Gastroesophageal sphincter (tissue), 4 donors: ENCODE measurements around the gene ARID3B. TPM values are rescaled to one million over a fixed set of nuclear protein-coding genes. Genes with fewer than 3 reads are reported as not detected.

Experiments
- ATAC-seq: fragments of 150-250 bp; one replicate; pipeline ENCODE4 v1.9.1; 2016; ENCODE audit warnings: mild to moderate bottlenecking, moderate library complexity
- H3K27ac ChIP-seq, 4 donors: fragments of 200-600 bp; sonication (generic) in 3 of 4; 1 replicate in 3 of 4; 2 replicates in 1 of 4; pipeline ENCODE4 v1.5.1; 2016 to 2019
- H3K27me3 ChIP-seq: fragments of 200-600 bp; sonication (generic); one replicate; pipeline ENCODE4 v1.5.1; 2019
- H3K36me3 ChIP-seq, 2 donors: fragments of 200-600 bp; sonication (generic); one replicate each; pipeline ENCODE4 v1.5.1; 2019; ENCODE audit warnings: control low read depth in 1 of 2
- H3K4me1 ChIP-seq, 3 donors: fragments of 200-600 bp; sonication (generic); 1 replicate in 2 of 3; 2 replicates in 1 of 3; pipeline ENCODE4 v1.5.1; 2016 to 2019; ENCODE audit warnings: control low read depth in 2 of 3
- H3K4me3 ChIP-seq, 2 donors: fragments of 200-600 bp; sonication (generic); one replicate each; pipeline ENCODE4 v1.5.1; 2019; ENCODE audit warnings: mild to moderate bottlenecking in 1 of 2, moderate library complexity in 1 of 2
- H3K9me3 ChIP-seq, 3 donors: fragments of 200-600 bp; sonication (generic); one replicate each; pipeline ENCODE4 v1.5.1; 2017 to 2019; ENCODE audit warnings: control low read depth in 2 of 3
- EP300 ChIP-seq: sonication (generic); formaldehyde crosslinking; IDR thresholded peaks from one replicate; pipeline ENCODE4 v1.6.1; 2017; ENCODE audit warnings: antibody characterized with exemption, mild to moderate bottlenecking
- POLR2A ChIP-seq, 2 donors: fragments of 450-650 bp; IDR thresholded peaks; one replicate each; pipeline ENCODE4 v1.6.1; 2017; ENCODE audit warnings: antibody characterized with exemption in 2 of 2, mild to moderate bottlenecking in 2 of 2, moderate library complexity in 1 of 2
- POLR2AphosphoS5 ChIP-seq: sonication (generic); formaldehyde crosslinking; IDR thresholded peaks from one replicate; pipeline ENCODE4 v1.6.1; 2017; ENCODE audit warnings: antibody characterized with exemption
- WGBS, 2 donors: methylation state at CpG; one replicate each; pipeline ENCODE4 v1.1.5; 2018; ENCODE audit warnings: low coverage in 1 of 2; 5-methylcytosine and 5-hydroxymethylcytosine counted together
- total RNA-seq, 4 donors: library from RNA; depleted of rRNA; stranded (reverse); fragments of >200 nt; gene quantifications; one replicate each; pipeline ENCODE4 v1.1.0, GENCODE V29; 2016
- TF ChIP-seq, protein P1 (sequence below), 4 experiments: fragments of 200-600 bp in 2 of 4; fragments of 450-650 bp in 2 of 4; sonication (generic) in 1 of 4; IDR thresholded peaks; one replicate each; pipeline ENCODE4 v1.5.1; 2017 to 2019; ENCODE audit warnings: antibody characterized with exemption in 4 of 4, mild to moderate bottlenecking in 2 of 4, moderate library complexity in 2 of 4

ARID3B gene
- total RNA-seq, 4 donors from 2014 or later = 2.9 to 8.4 (median 6.9) TPM

DNA sequence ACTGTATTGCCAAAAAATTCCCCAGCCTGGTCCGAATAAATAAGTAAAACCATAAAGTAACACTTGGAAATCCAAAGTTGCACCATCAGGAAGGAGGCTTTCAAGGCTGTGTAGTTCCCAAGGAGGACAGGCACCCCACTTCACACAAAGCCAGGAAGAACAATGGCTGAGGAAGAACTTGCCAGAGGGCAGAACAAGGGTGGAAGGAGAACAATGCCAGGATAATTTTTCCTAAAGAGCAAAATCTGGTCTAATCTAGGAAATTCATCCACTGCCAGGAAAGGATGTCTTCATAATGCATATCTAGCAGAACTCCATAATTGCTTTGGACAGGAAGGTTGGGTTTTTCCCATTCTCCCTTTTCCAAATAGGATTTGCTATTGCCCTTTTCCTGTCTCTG is 15.7 kb upstream of the ARID3B start:
- no peaks in the 10 kb centered on the region for H3K27me3 ChIP-seq
- no peak overlapping the region for H3K27ac ChIP-seq
- WGBS, 2 donors = 21 to 40% methylated on average over 1 of the region's 1 CpG
- H3K36me3 ChIP-seq = no peaks in the 10 kb centered on the region
- H3K4me1 ChIP-seq = no peaks in the 10 kb centered on the region
- H3K9me3 ChIP-seq = no peaks in the 10 kb centered on the region
- TF ChIP-seq POLR2AphosphoS5 (no peak), POLR2A (IDR thresholded peaks at IDR 0.05) (no peak), EP300 (no peak)
- TF ChIP-seq, protein P1, sequence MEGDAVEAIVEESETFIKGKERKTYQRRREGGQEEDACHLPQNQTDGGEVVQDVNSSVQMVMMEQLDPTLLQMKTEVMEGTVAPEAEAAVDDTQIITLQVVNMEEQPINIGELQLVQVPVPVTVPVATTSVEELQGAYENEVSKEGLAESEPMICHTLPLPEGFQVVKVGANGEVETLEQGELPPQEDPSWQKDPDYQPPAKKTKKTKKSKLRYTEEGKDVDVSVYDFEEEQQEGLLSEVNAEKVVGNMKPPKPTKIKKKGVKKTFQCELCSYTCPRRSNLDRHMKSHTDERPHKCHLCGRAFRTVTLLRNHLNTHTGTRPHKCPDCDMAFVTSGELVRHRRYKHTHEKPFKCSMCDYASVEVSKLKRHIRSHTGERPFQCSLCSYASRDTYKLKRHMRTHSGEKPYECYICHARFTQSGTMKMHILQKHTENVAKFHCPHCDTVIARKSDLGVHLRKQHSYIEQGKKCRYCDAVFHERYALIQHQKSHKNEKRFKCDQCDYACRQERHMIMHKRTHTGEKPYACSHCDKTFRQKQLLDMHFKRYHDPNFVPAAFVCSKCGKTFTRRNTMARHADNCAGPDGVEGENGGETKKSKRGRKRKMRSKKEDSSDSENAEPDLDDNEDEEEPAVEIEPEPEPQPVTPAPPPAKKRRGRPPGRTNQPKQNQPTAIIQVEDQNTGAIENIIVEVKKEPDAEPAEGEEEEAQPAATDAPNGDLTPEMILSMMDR (IDR thresholded peaks at IDR 0.05) = no peak
- no peak overlapping the region for H3K4me3 ChIP-seq
- ATAC-seq = no peak

DNA sequence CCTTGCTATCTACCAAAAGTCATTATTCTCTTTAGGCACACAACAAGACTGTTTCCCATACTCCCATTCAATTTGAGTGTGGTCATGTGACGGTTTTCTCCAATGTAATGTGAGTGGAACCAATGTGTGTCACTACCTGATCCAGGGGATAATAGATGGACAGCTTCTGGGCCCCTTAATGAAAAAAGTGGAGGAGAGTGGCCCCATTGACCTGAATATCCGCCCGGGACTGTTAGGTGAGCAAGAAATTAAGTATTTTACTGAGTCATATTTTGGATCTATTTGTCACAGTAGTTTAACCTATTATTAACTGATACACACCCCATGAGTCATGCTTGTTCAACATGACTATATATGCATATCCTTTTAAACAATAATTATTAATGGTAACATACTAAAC is 15.1 kb upstream of the ARID3B start:
- Histone ChIP-seq H3K4me1 (no peaks in the 10 kb centered on the region), H3K27ac (no peak overlapping the region), H3K4me3 (no peak overlapping the region), H3K36me3 (no peaks in the 10 kb centered on the region), H3K9me3 (no peaks in the 10 kb centered on the region), H3K27me3 (no peaks in the 10 kb centered on the region)
- TF ChIP-seq, protein P1 (IDR thresholded peaks at IDR 0.05) = no peak
- TF ChIP-seq EP300 = no peak
- no peak for TF ChIP-seq POLR2AphosphoS5
- no peak for TF ChIP-seq POLR2A (IDR thresholded peaks at IDR 0.05)
- no peak for ATAC-seq
- 19 to 49% methylated on average over 2 to 3 of the region's 3 CpGs for WGBS, 2 donors

DNA sequence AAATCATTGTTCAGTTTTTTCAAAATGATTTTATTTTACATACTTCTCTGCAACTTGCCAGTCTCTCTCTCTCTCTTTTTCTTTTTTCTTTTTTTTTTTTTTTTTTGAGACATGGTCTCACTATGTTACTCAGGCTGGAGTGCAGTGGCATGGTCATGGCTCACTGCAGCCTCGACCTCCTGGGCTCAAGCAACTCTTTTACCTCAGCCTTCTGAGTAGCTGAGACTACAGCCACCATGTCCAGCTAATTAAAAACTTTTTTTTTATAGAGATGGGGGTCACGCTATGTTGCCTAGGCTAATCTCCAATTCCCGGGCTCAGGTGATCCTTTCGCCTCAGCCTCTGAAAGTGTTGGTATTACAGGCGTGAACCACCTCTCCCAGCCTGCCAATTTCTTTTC is 12.1 kb upstream of the ARID3B start:
- Histone ChIP-seq H3K27ac (no peak overlapping the region), H3K36me3 (no peaks in the 10 kb centered on the region), H3K27me3 (no peaks in the 10 kb centered on the region), H3K4me3 (no peak overlapping the region), H3K9me3 (no peaks in the 10 kb centered on the region), H3K4me1 (no peaks in the 10 kb centered on the region)
- TF ChIP-seq, protein P1 (IDR thresholded peaks at IDR 0.05) = no peak
- TF ChIP-seq POLR2AphosphoS5 (no peak), POLR2A (IDR thresholded peaks at IDR 0.05) (no peak), EP300 (no peak)
- no peak for ATAC-seq
- WGBS, 2 donors = 68 to 88% methylated on average over 4 of the region's 5 CpGs

DNA sequence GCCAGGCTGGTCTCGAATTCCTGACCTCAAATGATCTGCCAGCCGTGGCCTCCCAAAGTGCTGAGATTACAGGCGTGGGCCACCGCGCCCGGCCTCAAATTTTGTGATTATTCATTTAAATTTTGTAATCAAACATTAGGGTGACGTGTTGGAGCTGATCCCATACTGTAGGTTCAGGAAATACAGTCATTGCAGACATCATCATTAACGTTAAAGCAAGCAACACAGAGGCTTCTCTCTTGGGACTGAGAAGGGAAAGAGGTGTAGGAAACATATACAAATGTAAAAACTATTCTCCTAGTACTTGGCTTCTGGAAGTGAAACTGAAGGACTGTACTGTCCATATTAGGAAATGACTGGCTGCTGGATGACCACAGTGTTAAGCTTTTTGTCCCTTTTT is 11.1 kb upstream of the ARID3B start:
- Histone ChIP-seq H3K4me1 (no peaks in the 10 kb centered on the region), H3K4me3 (no peak overlapping the region), H3K36me3 (no peaks in the 10 kb centered on the region), H3K27me3 (no peaks in the 10 kb centered on the region), H3K9me3 (no peaks in the 10 kb centered on the region), H3K27ac (no peak overlapping the region)
- no peak for ATAC-seq
- no peak for TF ChIP-seq POLR2AphosphoS5
- no peak for TF ChIP-seq POLR2A (IDR thresholded peaks at IDR 0.05)
- TF ChIP-seq EP300 = no peak
- TF ChIP-seq, protein P1 (IDR thresholded peaks at IDR 0.05) = no peak
- 61 to 63% methylated on average over 2 to 8 of the region's 8 CpGs for WGBS, 2 donors

DNA sequence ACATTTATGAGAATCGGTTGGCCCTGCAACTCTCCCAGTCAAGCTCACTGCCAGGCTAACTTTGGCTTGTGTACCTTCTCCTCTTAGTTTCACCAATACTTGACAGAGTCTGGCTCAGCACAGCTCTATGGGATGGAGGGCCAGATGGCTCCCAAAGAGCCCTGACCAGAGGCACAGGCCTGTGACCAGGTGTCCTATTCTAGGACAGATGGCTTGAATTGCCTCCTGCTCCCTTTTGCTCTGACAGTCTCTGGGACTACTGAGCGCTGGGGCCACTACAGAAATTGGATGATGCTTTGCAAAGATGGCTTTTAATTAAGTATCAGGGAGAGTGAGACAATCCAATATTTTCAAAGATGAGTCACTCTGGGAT is 10.3 kb upstream of the ARID3B start:
- Histone ChIP-seq H3K4me1 (no peaks in the 10 kb centered on the region), H3K36me3 (no peaks in the 10 kb centered on the region), H3K4me3 (no peak overlapping the region), H3K9me3 (no peaks in the 10 kb centered on the region), H3K27ac (no peak overlapping the region), H3K27me3 (no peaks in the 10 kb centered on the region)
- 94 to 100% methylated on average over 2 of the region's 2 CpGs for WGBS, 2 donors
- no peak for ATAC-seq
- TF ChIP-seq, protein P1 (IDR thresholded peaks at IDR 0.05) = no peak
- TF ChIP-seq POLR2A (IDR thresholded peaks at IDR 0.05) = no peak
- no peak for TF ChIP-seq EP300
- no peak for TF ChIP-seq POLR2AphosphoS5
